Immature natural killer cell (primary cell): Measurements from ENCODE around the gene LUC7L. TPM values are rescaled to one million over a fixed set of nuclear protein-coding genes. Genes with fewer than 3 reads are reported as not detected.

Source experiments
- DNase-seq, 3 donors: peaks; one replicate each; pipeline ENCODE4 v3.0.0; 2022; ENCODE audit warnings: mixed read lengths in 1 of 3
- H3K27ac Mint-ChIP-seq, 6 donors: one replicate each; pipeline ENCODE4 v1.8.0; 2020; ENCODE audit warnings: mixed read lengths in 6 of 6, mild to moderate bottlenecking in 5 of 6, inconsistent platforms in 4 of 6, moderate library complexity in 3 of 6
- H3K27me3 Mint-ChIP-seq, 3 donors: one replicate each; pipeline ENCODE4 v1.8.0; 2020 to 2021; ENCODE audit warnings: low read depth in 3 of 3, mild to moderate bottlenecking in 3 of 3, mixed read lengths in 3 of 3, moderate library complexity in 3 of 3, inconsistent platforms in 1 of 3
- H3K36me3 Mint-ChIP-seq, 3 donors: one replicate each; pipeline ENCODE4 v1.8.0; 2020; ENCODE audit warnings: mixed read lengths in 3 of 3, inconsistent platforms in 2 of 3, mild to moderate bottlenecking in 2 of 3
- H3K4me1 Mint-ChIP-seq, 2 donors: one replicate each; pipeline ENCODE4 v1.8.0; 2020; ENCODE audit warnings: inconsistent platforms in 2 of 2, mild to moderate bottlenecking in 2 of 2, mixed read lengths in 2 of 2, moderate library complexity in 1 of 2
- H3K4me3 Mint-ChIP-seq, 5 donors: one replicate each; pipeline ENCODE4 v1.8.0; 2020; ENCODE audit warnings: mild to moderate bottlenecking in 5 of 5, mixed read lengths in 5 of 5, inconsistent platforms in 3 of 5, moderate library complexity in 3 of 5
- H3K9me3 Mint-ChIP-seq, 6 donors: one replicate each; pipeline ENCODE4 v1.8.0; 2020; ENCODE audit warnings: mild to moderate bottlenecking in 6 of 6, mixed read lengths in 6 of 6, inconsistent platforms in 4 of 6, moderate library complexity in 3 of 6
- polyA plus RNA-seq, 3 donors: library from polyadenylated mRNA; unstranded; fragments of 300-500 nt; fragmentation: Illumina TruSeq; gene quantifications; one replicate each; pipeline ENCODE4 v1.2.3, GENCODE V29; 2021

The LUC7L gene
- 10 to 100 TPM in 2 of 3 donors, 1 to 10 TPM in 1; 4.5 to 15.0 (median 10.4) TPM for polyA plus RNA-seq

GRCh38 chr16:228852-229730 lies at the start of gene LUC7L:
Gene LUC7L (minus strand): TSS chr16:229449. CDS start chr16:229339, 110 bp downstream.
- peak within 1 kb of the TSS; percentile 86 to 91 (median 87) for H3K4me3 Mint-ChIP-seq
- peak within 1 kb of the TSS; percentile 82 to 96 (median 94) for H3K27ac Mint-ChIP-seq
- H3K9me3 Mint-ChIP-seq, result no peaks in the 10 kb centered on the region
- peak; percentile 87 to 88 (median 88) for DNase-seq
- H3K4me1 Mint-ChIP-seq, result peaks cover 27 to 42% of the 10 kb centered on the region in 2 donors
- H3K27me3 Mint-ChIP-seq, result peaks cover 0 to 14% (median 4%) of the 10 kb centered on the region in 3 donors
- H3K36me3 Mint-ChIP-seq, result peaks cover 6 to 18% (median 9%) of the 10 kb centered on the region in 3 donors

GRCh38 chr16:278863-279366 lies 49.7 kb upstream of the LUC7L start:
- Mint-ChIP-seq H3K36me3 (no peaks in the 10 kb centered on the region), H3K9me3 (no peaks in the 10 kb centered on the region), H3K4me3 (peak overlapping the region in 3 of 5 donors; percentile 1 to 24 (median 18)), H3K27ac (no peak overlapping the region), H3K27me3 (peaks cover 8 to 15% (median 12%) of the 10 kb centered on the region in 3 donors), H3K4me1 (peaks cover 10 to 13% of the 10 kb centered on the region in 2 donors)
- peak; percentile 38 to 44 (median 41) for DNase-seq

GRCh38 chr16:276426-277077 lies 47.3 kb upstream of the LUC7L start:
- DNase-seq, result no peak
- Mint-ChIP-seq H3K4me3 (peak overlapping the region; percentile 53 to 68 (median 60)), H3K27ac (no peak overlapping the region), H3K27me3 (peaks cover 7 to 12% (median 8%) of the 10 kb centered on the region in 3 donors), H3K36me3 (no peaks in the 10 kb centered on the region), H3K4me1 (peaks cover 10 to 13% of the 10 kb centered on the region in 2 donors), H3K9me3 (no peaks in the 10 kb centered on the region)

GRCh38 chr16:275786-276232 lies 46.6 kb upstream of the LUC7L start, which contains the start of gene RGS11:
Gene RGS11 (minus strand): TSS chr16:275944. CDS start chr16:275911, 33 bp downstream.
- no peaks in the 10 kb centered on the region for H3K9me3 Mint-ChIP-seq
- peaks cover 6 to 12% (median 6%) of the 10 kb centered on the region in 3 donors for H3K27me3 Mint-ChIP-seq
- no peak for DNase-seq
- H3K36me3 Mint-ChIP-seq, result no peaks in the 10 kb centered on the region
- H3K4me1 Mint-ChIP-seq, result peaks cover 10 to 13% of the 10 kb centered on the region in 2 donors
- H3K4me3 Mint-ChIP-seq, result peak within 1 kb of the TSS; percentile 53 to 68 (median 60)
- H3K27ac Mint-ChIP-seq, result peak within 1 kb of the TSS in 1 of 6 donors; percentile 39

GRCh38 chr16:275041-275641 lies 45.9 kb upstream of the LUC7L start:
- DNase-seq, result no peak
- peaks cover 6 to 12% (median 6%) of the 10 kb centered on the region in 3 donors for H3K27me3 Mint-ChIP-seq

GRCh38 chr16:273547-274421 lies 44.5 kb upstream of the LUC7L start:
- Mint-ChIP-seq H3K4me1 (peaks cover 3 to 6% of the 10 kb centered on the region in 2 donors), H3K4me3 (no peak overlapping the region), H3K9me3 (no peaks in the 10 kb centered on the region), H3K36me3 (no peaks in the 10 kb centered on the region), H3K27me3 (peaks cover 6 to 8% (median 6%) of the 10 kb centered on the region in 3 donors), H3K27ac (no peak overlapping the region)
- DNase-seq, result no peak

More at GRCh38 chr16:275041-275641, 45.9 kb upstream of the LUC7L start:
- Mint-ChIP-seq H3K4me3 (peak overlapping the region in 3 of 5 donors; percentile 36 to 46 (median 38)), H3K36me3 (no peaks in the 10 kb centered on the region), H3K9me3 (no peaks in the 10 kb centered on the region), H3K4me1 (peaks cover 10 to 13% of the 10 kb centered on the region in 2 donors), H3K27ac (no peak overlapping the region)

- no peak overlapping the region for H3K27ac Mint-ChIP-seq
- no peak for DNase-seq
- H3K36me3 Mint-ChIP-seq, result no peaks in the 10 kb centered on the region
- no peaks in the 10 kb centered on the region for H3K9me3 Mint-ChIP-seq
- peaks cover 0 to 5% of the 10 kb centered on the region in 2 donors for H3K4me1 Mint-ChIP-seq
- no peak overlapping the region for H3K4me3 Mint-ChIP-seq
- H3K27me3 Mint-ChIP-seq, result peaks cover 5 to 7% (median 6%) of the 10 kb centered on the region in 3 donors
Observed at GRCh38 chr16:272633-273546, 43.6 kb upstream of the LUC7L start.

GRCh38 chr16:270381-271255 lies 41.4 kb upstream of the LUC7L start:
- Mint-ChIP-seq H3K36me3 (no peaks in the 10 kb centered on the region), H3K4me3 (no peak overlapping the region), H3K27ac (no peak overlapping the region), H3K9me3 (no peaks in the 10 kb centered on the region), H3K4me1 (peaks cover 0 to 2% of the 10 kb centered on the region in 2 donors), H3K27me3 (peaks cover 2 to 5% (median 4%) of the 10 kb centered on the region in 3 donors)
- no peak for DNase-seq

- H3K9me3 Mint-ChIP-seq, result no peaks in the 10 kb centered on the region
- no peak for DNase-seq
- H3K27me3 Mint-ChIP-seq, result peaks cover 2 to 3% (median 2%) of the 10 kb centered on the region in 3 donors
- no peak overlapping the region for H3K4me3 Mint-ChIP-seq
- H3K27ac Mint-ChIP-seq, result no peak overlapping the region
- H3K4me1 Mint-ChIP-seq, result peaks cover 0 to 2% of the 10 kb centered on the region in 2 donors
- no peaks in the 10 kb centered on the region for H3K36me3 Mint-ChIP-seq
Observed at GRCh38 chr16:269061-269796, 40.0 kb upstream of the LUC7L start.

GRCh38 chr16:268141-269053 lies 39.1 kb upstream of the LUC7L start:
- Mint-ChIP-seq H3K27ac (peak overlapping the region in 2 of 6 donors; percentile 19 to 40), H3K36me3 (peaks cover 0 to 2% (median 0%) of the 10 kb centered on the region in 3 donors), H3K4me3 (no peak overlapping the region), H3K27me3 (peaks cover 2 to 3% (median 2%) of the 10 kb centered on the region in 3 donors), H3K4me1 (peaks cover 0 to 2% of the 10 kb centered on the region in 2 donors), H3K9me3 (no peaks in the 10 kb centered on the region)
- DNase-seq, result no peak
